ENCODE measurements around the gene ACSL6. TPM values are rescaled to one million over a fixed set of nuclear protein-coding genes. Genes with fewer than 3 reads are reported as not detected.

ACSL6 gene
- total RNA-seq, 3 donors from 2014 or later: 0.32 to 1.8 (median 0.33) TPM

- H3K4me3 ChIP-seq: no peak overlapping the region
- H3K27me3 ChIP-seq: peaks cover 0 to 8% of the 10 kb centered on the region in 2 donors
- H3K9me3 ChIP-seq: no peaks in the 10 kb centered on the region
- TF ChIP-seq POLR2AphosphoS5 (IDR thresholded peaks at IDR 0.05) (no peak), POLR2A (IDR thresholded peaks at IDR 0.05) (no peak), CTCF (IDR thresholded peaks at IDR 0.05) (no peak)
- no peaks in the 10 kb centered on the region for H3K36me3 ChIP-seq
- no peak overlapping the region for H3K27ac ChIP-seq
- no peak for DNase-seq (ENCODE audit: low spot score in 2 of 2)
- intact Hi-C loops (cut with DNase I; ENCODE audit: low total_unique reads): no loop called here
- H3K4me1 ChIP-seq: no peaks in the 10 kb centered on the region
Observed at GRCh38 chr5:132019857-132020555, 8.5 kb upstream of the ACSL6 start.

- H3K27ac ChIP-seq: no peak overlapping the region
- TF ChIP-seq CTCF (IDR thresholded peaks at IDR 0.05): no peak
- TF ChIP-seq POLR2AphosphoS5 (IDR thresholded peaks at IDR 0.05): no peak
- TF ChIP-seq POLR2A (IDR thresholded peaks at IDR 0.05): no peak
- no peaks in the 10 kb centered on the region for H3K36me3 ChIP-seq
- H3K27me3 ChIP-seq: peaks cover 0 to 7% of the 10 kb centered on the region in 2 donors
- H3K9me3 ChIP-seq: no peaks in the 10 kb centered on the region
- DNase-seq (ENCODE audit: low spot score in 2 of 2): no peak
- no peak overlapping the region for H3K4me3 ChIP-seq
- intact Hi-C loops (cut with DNase I; ENCODE audit: low total_unique reads): no loop called here
- H3K4me1 ChIP-seq: no peaks in the 10 kb centered on the region
Observed at GRCh38 chr5:132019337-132019736, 7.9 kb upstream of the ACSL6 start.

- DNase-seq (ENCODE audit: low spot score in 2 of 2): no peak
- peaks cover 0 to 7% of the 10 kb centered on the region in 2 donors for H3K27me3 ChIP-seq
- H3K4me1 ChIP-seq: no peaks in the 10 kb centered on the region
- H3K27ac ChIP-seq: no peak overlapping the region
- TF ChIP-seq POLR2AphosphoS5 (IDR thresholded peaks at IDR 0.05) (no peak), POLR2A (IDR thresholded peaks at IDR 0.05) (no peak), CTCF (IDR thresholded peaks at IDR 0.05) (no peak)
- intact Hi-C loops (cut with DNase I; ENCODE audit: low total_unique reads): no loop called here
- H3K36me3 ChIP-seq: no peaks in the 10 kb centered on the region
- no peak overlapping the region for H3K4me3 ChIP-seq
- H3K9me3 ChIP-seq: no peaks in the 10 kb centered on the region
Observed at GRCh38 chr5:132017738-132018625, 6.5 kb upstream of the ACSL6 start.

- Histone ChIP-seq H3K4me1 (no peaks in the 10 kb centered on the region), H3K27ac (no peak overlapping the region), H3K36me3 (no peaks in the 10 kb centered on the region), H3K9me3 (no peaks in the 10 kb centered on the region), H3K27me3 (peaks cover 0 to 7% of the 10 kb centered on the region in 2 donors), H3K4me3 (no peak overlapping the region)
- intact Hi-C loops (cut with DNase I; ENCODE audit: low total_unique reads): no loop called here
- TF ChIP-seq POLR2A (IDR thresholded peaks at IDR 0.05): no peak
- no peak for TF ChIP-seq CTCF (IDR thresholded peaks at IDR 0.05)
- TF ChIP-seq POLR2AphosphoS5 (IDR thresholded peaks at IDR 0.05): no peak
- DNase-seq (ENCODE audit: low spot score in 2 of 2): no peak
Observed at GRCh38 chr5:132017316-132017715, 5.9 kb upstream of the ACSL6 start.

GRCh38 chr5:132016721-132017250, 5.3 kb upstream of the ACSL6 start:
- Histone ChIP-seq H3K36me3 (no peaks in the 10 kb centered on the region), H3K27ac (no peak overlapping the region), H3K9me3 (no peaks in the 10 kb centered on the region), H3K27me3 (peaks cover 0 to 7% of the 10 kb centered on the region in 2 donors), H3K4me3 (no peak overlapping the region), H3K4me1 (no peaks in the 10 kb centered on the region)
- DNase-seq (ENCODE audit: low spot score in 2 of 2): no peak
- intact Hi-C loops (cut with DNase I; ENCODE audit: low total_unique reads): no loop called here
- TF ChIP-seq POLR2AphosphoS5 (IDR thresholded peaks at IDR 0.05): no peak
